Panc1 (cell line): ENCODE measurements around the gene EVI5.

Experiments used
- POLR2AphosphoS5 ChIP-seq: IDR thresholded peaks from 2 replicates; pipeline ENCODE4 v1.6.1; 2012; ENCODE audit warnings: mild to moderate bottlenecking, low read depth, low read length, moderate library complexity
- REST ChIP-seq, 2 experiments: IDR thresholded peaks; 2 replicates each; pipeline ENCODE4 v1.6.1; 2011 to 2012; ENCODE audit warnings: low read depth in 2 of 2, control low read depth in 1 of 2, low read length in 1 of 2, mild to moderate bottlenecking in 1 of 2, moderate library complexity in 1 of 2; ENCODE audit not compliant: insufficient read depth in 1 of 2
- SIN3A ChIP-seq: IDR thresholded peaks from 2 replicates; pipeline ENCODE4 v1.6.1; 2012; ENCODE audit warnings: low read depth, mild to moderate bottlenecking, low read length, moderate library complexity, borderline replicate concordance; ENCODE audit not compliant: insufficient read depth
- TCF7L2 ChIP-seq: IDR thresholded peaks from 2 replicates; pipeline ENCODE4 v1.6.1; 2011; ENCODE audit warnings: mild to moderate bottlenecking, low read depth, low read length, inconsistent platforms
- TF ChIP-seq, protein P1 (sequence below): fragments of 450-650 bp; IDR thresholded peaks from 2 replicates; pipeline ENCODE4 v1.5.1; 2017; ENCODE audit warnings: mild to moderate bottlenecking

GRCh38 chr1:92563457-92564216, 221.3 kb downstream of the EVI5 start:
- TF ChIP-seq, protein P1, sequence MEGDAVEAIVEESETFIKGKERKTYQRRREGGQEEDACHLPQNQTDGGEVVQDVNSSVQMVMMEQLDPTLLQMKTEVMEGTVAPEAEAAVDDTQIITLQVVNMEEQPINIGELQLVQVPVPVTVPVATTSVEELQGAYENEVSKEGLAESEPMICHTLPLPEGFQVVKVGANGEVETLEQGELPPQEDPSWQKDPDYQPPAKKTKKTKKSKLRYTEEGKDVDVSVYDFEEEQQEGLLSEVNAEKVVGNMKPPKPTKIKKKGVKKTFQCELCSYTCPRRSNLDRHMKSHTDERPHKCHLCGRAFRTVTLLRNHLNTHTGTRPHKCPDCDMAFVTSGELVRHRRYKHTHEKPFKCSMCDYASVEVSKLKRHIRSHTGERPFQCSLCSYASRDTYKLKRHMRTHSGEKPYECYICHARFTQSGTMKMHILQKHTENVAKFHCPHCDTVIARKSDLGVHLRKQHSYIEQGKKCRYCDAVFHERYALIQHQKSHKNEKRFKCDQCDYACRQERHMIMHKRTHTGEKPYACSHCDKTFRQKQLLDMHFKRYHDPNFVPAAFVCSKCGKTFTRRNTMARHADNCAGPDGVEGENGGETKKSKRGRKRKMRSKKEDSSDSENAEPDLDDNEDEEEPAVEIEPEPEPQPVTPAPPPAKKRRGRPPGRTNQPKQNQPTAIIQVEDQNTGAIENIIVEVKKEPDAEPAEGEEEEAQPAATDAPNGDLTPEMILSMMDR, result no peak
- no peak for TF ChIP-seq REST (IDR thresholded peaks at IDR 0.05; ENCODE audit: insufficient read depth in 1 of 2, low read depth in 2 of 2, low read length in 1 of 2)
- TF ChIP-seq POLR2AphosphoS5, result no peak
- no peak for TF ChIP-seq SIN3A
- no peak for TF ChIP-seq TCF7L2
